H1 (cell line): ENCODE data around the gene EXOC6. TPM values are rescaled to one million over a fixed set of nuclear protein-coding genes. Genes with fewer than 3 reads are reported as not detected.

Experiments used
- CTCF ChIA-PET: fragments of 300-600 bp; sonication (Branson Sonifier 250); formaldehyde crosslinking; loops from one replicate; lab custom pipeline; 2021; ENCODE audit not compliant: partially characterized antibody; lab: Charles Lee
- POLR2A ChIA-PET: fragments of 300-600 bp; sonication (Branson Sonifier 250); formaldehyde crosslinking; loops from one replicate; lab custom pipeline; 2021; ENCODE audit warnings: inconsistent platforms; ENCODE audit not compliant: partially characterized antibody; lab: Charles Lee
- DNase-seq, 2 experiments: peaks; one replicate each; pipeline versions ENCODE4 v3.0.0 to v3.0.0-alpha.2; 2010 to 2022; ENCODE audit warnings: low spot score in 2 of 2, low read depth in 1 of 2, mixed read lengths in 1 of 2
- FAIRE-seq: peaks from 2 replicates; lab custom pipeline; 2011; peaks lifted over from hg19 to GRCh38; lab: Jason Lieb, UNC
- H2AFZ ChIP-seq: 2 replicates; pipeline ENCODE4 v1.8.1; 2012; ENCODE audit warnings: low read length, inconsistent platforms
- H2AK5ac ChIP-seq: 2 replicates; pipeline ENCODE4 v1.6.1; 2013; ENCODE audit warnings: low read depth, low read length
- H2BK120ac ChIP-seq: replicated peaks from 2 replicates; pipeline ENCODE3; 2013; ENCODE audit warnings: low read depth, low read length, inconsistent platforms
- H2BK12ac ChIP-seq: 2 replicates; pipeline ENCODE4 v1.6.1; 2013; ENCODE audit warnings: low read depth, low read length
- H2BK15ac ChIP-seq: 2 replicates; pipeline ENCODE4 v1.6.1; 2013; ENCODE audit warnings: low read length
- H2BK20ac ChIP-seq: 2 replicates; pipeline ENCODE4 v1.6.1; 2013; ENCODE audit warnings: low read length
- H2BK5ac ChIP-seq: 2 replicates; pipeline ENCODE4 v1.6.1; 2013; ENCODE audit warnings: low read depth, low read length
- H3K14ac ChIP-seq: 2 replicates; pipeline ENCODE4 v1.6.1; 2013; ENCODE audit warnings: inconsistent platforms; ENCODE audit not compliant: insufficient read length
- H3K18ac ChIP-seq: 2 replicates; pipeline ENCODE4 v1.6.1; 2013; ENCODE audit warnings: low read length; ENCODE audit errors: extremely low read depth
- H3K23ac ChIP-seq: 2 replicates; pipeline ENCODE4 v1.6.1; 2013; ENCODE audit warnings: inconsistent platforms; ENCODE audit not compliant: insufficient read length
- H3K23me2 ChIP-seq: 2 replicates; pipeline ENCODE4 v1.6.1; 2013; ENCODE audit warnings: low read depth, low read length
- H3K27ac ChIP-seq: 2 replicates; pipeline ENCODE4 v1.6.1; 2011; ENCODE audit warnings: low read depth, low read length, inconsistent platforms
- H3K27me3 ChIP-seq, 4 experiments: replicated peaks in 1 of 4; 1 replicate in 1 of 4; 2 replicates in 3 of 4; pipeline versions ENCODE4 v1.6.1 to v1.8.1; 2011 to 2013; ENCODE audit warnings: low read length in 3 of 4, mild to moderate bottlenecking in 3 of 4, inconsistent platforms in 2 of 4, mixed read lengths in 2 of 4, moderate library complexity in 1 of 4; ENCODE audit not compliant: control insufficient read depth in 3 of 4, insufficient read depth in 3 of 4; ENCODE audit errors: extremely low read depth in 1 of 4
- H3K36me3 ChIP-seq, 4 experiments: 2 replicates each; pipeline versions ENCODE4 v1.6.1 to v1.8.1; 2011 to 2013; ENCODE audit warnings: mild to moderate bottlenecking in 4 of 4, low read length in 3 of 4, moderate library complexity in 2 of 4, control low read depth in 1 of 4, inconsistent platforms in 1 of 4; ENCODE audit not compliant: insufficient read depth in 4 of 4, control insufficient read depth in 2 of 4
- H3K4ac ChIP-seq: replicated peaks from 2 replicates; pipeline ENCODE3; 2013; ENCODE audit warnings: low read length, low read depth, mixed read lengths, inconsistent platforms; ENCODE audit not compliant: insufficient read length
- H3K4me1 ChIP-seq, 4 experiments: replicated peaks in 1 of 4; 1 replicate in 1 of 4; 2 replicates in 3 of 4; pipeline versions ENCODE4 v1.6.1 to v1.8.1; 2011 to 2013; ENCODE audit warnings: low read length in 3 of 4, inconsistent platforms in 2 of 4, mixed read lengths in 1 of 4; ENCODE audit not compliant: insufficient read depth in 4 of 4, control insufficient read depth in 3 of 4
- H3K4me2 ChIP-seq, 2 experiments: 2 replicates each; pipeline versions ENCODE4 v1.6.1 to v1.8.1; 2011 to 2013; ENCODE audit warnings: low read depth in 2 of 2, low read length in 2 of 2, control low read depth in 1 of 2, inconsistent platforms in 1 of 2, mild to moderate bottlenecking in 1 of 2; ENCODE audit not compliant: insufficient read depth in 1 of 2
- H3K4me3 ChIP-seq, 4 experiments: fragments of 200-600, 300-600 bp in 1 of 4; sonication (generic), shearing (Covaris generic), sonication (Bioruptor Twin) in 1 of 4; 2 replicates each; pipeline versions ENCODE4 v1.5.1 to v1.8.1; 2011 to 2016; ENCODE audit warnings: low read length in 4 of 4, low read depth in 3 of 4, control low read depth in 2 of 4, inconsistent platforms in 2 of 4, mild to moderate bottlenecking in 2 of 4, mixed read lengths in 1 of 4, moderate library complexity in 1 of 4; ENCODE audit not compliant: insufficient read depth in 2 of 4; ENCODE audit errors: extremely low read depth in 1 of 4
- H3K56ac ChIP-seq: replicated peaks from 2 replicates; pipeline ENCODE3; 2013; ENCODE audit warnings: low read depth, mild to moderate bottlenecking, mixed read lengths, low read length, inconsistent platforms; ENCODE audit not compliant: insufficient read length
- H3K79me1 ChIP-seq: 2 replicates; pipeline ENCODE4 v1.6.1; 2013; ENCODE audit warnings: low read depth, low read length, control low read depth
- H3K79me2 ChIP-seq, 2 experiments: 2 replicates each; pipeline versions ENCODE4 v1.6.1 to v1.8.1; 2012 to 2013; ENCODE audit warnings: low read length in 2 of 2, mild to moderate bottlenecking in 2 of 2, inconsistent platforms in 1 of 2; ENCODE audit not compliant: insufficient read depth in 2 of 2, control insufficient read depth in 1 of 2
- H3K9ac ChIP-seq, 4 experiments: replicated peaks in 1 of 4; 1 replicate in 1 of 4; 2 replicates in 3 of 4; pipeline versions ENCODE4 v1.6.1 to v1.8.1; 2011 to 2013; ENCODE audit warnings: low read depth in 3 of 4, low read length in 3 of 4, control low read depth in 2 of 4, mild to moderate bottlenecking in 2 of 4, moderate library complexity in 2 of 4, inconsistent platforms in 1 of 4; ENCODE audit errors: extremely low read depth in 1 of 4
- H3K9me3 ChIP-seq, 2 experiments: 2 replicates each; pipeline versions ENCODE4 v1.6.1 to v1.8.1; 2012 to 2013; ENCODE audit warnings: mild to moderate bottlenecking in 2 of 2, moderate library complexity in 2 of 2, control low read depth in 1 of 2, inconsistent platforms in 1 of 2, low read depth in 1 of 2, low read length in 1 of 2, mixed read lengths in 1 of 2; ENCODE audit not compliant: insufficient read depth in 2 of 2
- H4K20me1 ChIP-seq, 2 experiments: replicated peaks in 1 of 2; 2 replicates each; pipeline versions ENCODE3 to v1.8.1; 2011 to 2013; ENCODE audit warnings: inconsistent platforms in 2 of 2, low read length in 2 of 2, mild to moderate bottlenecking in 1 of 2; ENCODE audit not compliant: insufficient read depth in 2 of 2, control insufficient read depth in 1 of 2
- H4K5ac ChIP-seq: 2 replicates; pipeline ENCODE4 v1.6.1; 2013; ENCODE audit warnings: low read length, low read depth, mixed read lengths, inconsistent platforms; ENCODE audit not compliant: insufficient read length
- H4K8ac ChIP-seq: 2 replicates; pipeline ENCODE4 v1.8.0; 2013; ENCODE audit warnings: mild to moderate bottlenecking, moderate library complexity, low read length, inconsistent platforms; ENCODE audit not compliant: insufficient read depth; ENCODE audit errors: extremely low read depth
- H4K91ac ChIP-seq: replicated peaks from 2 replicates; pipeline ENCODE3; 2013; ENCODE audit warnings: low read length, mixed read lengths, inconsistent platforms; ENCODE audit not compliant: insufficient read length
- CREB1 ChIP-seq: IDR thresholded peaks from 2 replicates; pipeline ENCODE4 v1.6.1; 2012; ENCODE audit warnings: inconsistent platforms
- EP300 ChIP-seq, 2 experiments: IDR thresholded peaks; 1 replicate in 1 of 2; 2 replicates in 1 of 2; pipeline ENCODE4 v1.6.1; 2011 to 2012; ENCODE audit warnings: low read depth in 2 of 2, low read length in 2 of 2, mild to moderate bottlenecking in 2 of 2, borderline replicate concordance in 1 of 2, inconsistent platforms in 1 of 2, moderate library complexity in 1 of 2
- RBBP5 ChIP-seq: IDR thresholded peaks from 2 replicates; pipeline ENCODE4 v1.7.1; 2012; ENCODE audit warnings: low read depth, mild to moderate bottlenecking, inconsistent platforms, low read length, moderate library complexity, borderline replicate concordance
- TCF12 ChIP-seq: IDR thresholded peaks from 2 replicates; pipeline ENCODE4 v1.6.1; 2011; ENCODE audit warnings: low read depth, mild to moderate bottlenecking, low read length
- TEAD4 ChIP-seq: IDR thresholded peaks from 2 replicates; pipeline ENCODE4 v1.6.1; 2012; ENCODE audit warnings: low read depth, low read length, inconsistent platforms, mixed read lengths
- polyA plus RNA-seq, 7 experiments: library from polyadenylated mRNA; depleted of rRNA in 3 of 7; stranded (reverse) in 5 of 7; unstranded in 2 of 7; fragments of >200 nt in 5 of 7; fragments of 200-250 nt in 2 of 7; gene quantifications; 1 replicate in 5 of 7; 2 replicates in 1 of 7; 4 replicates in 1 of 7; pipeline versions ENCODE4 v1.2.1 to v1.2.3, GENCODE V29; 2011 to 2013; ENCODE audit warnings: missing spikeins in 2 of 7, mixed read lengths in 2 of 7
- total RNA-seq: library from RNA; stranded (reverse); fragmentation: NEBNext Ultra II Directional; extraction: Animal tissue kit (Norgen Biotek cat#: 25700); gene quantifications from 2 replicates; pipeline ENCODE4 v1.2.1, GENCODE V29; 2021
- TF ChIP-seq, protein P1 (sequence below), 3 experiments: IDR thresholded peaks; 1 replicate in 2 of 3; 2 replicates in 1 of 3; pipeline versions ENCODE4 v1.5.1 to v1.6.1; 2011; ENCODE audit warnings: low read length in 3 of 3, mild to moderate bottlenecking in 3 of 3, inconsistent platforms in 2 of 3, low read depth in 1 of 3, moderate library complexity in 1 of 3; ENCODE audit not compliant: insufficient read depth in 1 of 3; ENCODE audit errors: control extremely low read depth in 1 of 3

The EXOC6 gene
- total and polyA plus RNA-seq, 2 of the 8 experiments (the other 6 are each of a cell fraction or from before 2014, with no cell fraction given) = 1.7 to 4.5 TPM

DNA sequence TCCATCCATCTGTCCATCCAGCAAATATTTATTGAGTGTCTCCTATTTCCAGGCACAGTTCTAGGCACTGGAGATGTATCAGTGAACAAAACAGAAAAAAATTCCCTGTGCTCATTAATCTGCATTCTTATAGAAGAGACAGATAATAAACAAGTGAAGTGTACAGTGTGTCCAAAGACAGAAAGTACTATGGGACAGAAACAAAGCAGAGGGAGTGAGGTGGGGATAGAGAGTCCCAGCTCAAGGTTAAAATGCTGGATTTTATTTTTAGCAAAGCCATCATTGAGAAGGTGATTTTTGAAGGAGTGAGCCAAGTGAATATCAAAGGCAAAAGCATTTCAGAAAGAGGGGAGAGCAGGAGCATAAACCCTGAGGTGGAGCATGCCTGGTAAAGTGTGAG is 21.8 kb upstream of the EXOC6 start:
- Histone ChIP-seq H2BK120ac (no peak overlapping the region), H3K4me2 (no peak overlapping the region), H3K18ac (no peak overlapping the region), H3K4ac (no peak overlapping the region), H3K27me3 (no peaks in the 10 kb centered on the region), H3K4me3 (no peak overlapping the region), H3K79me1 (no peaks in the 10 kb centered on the region), H4K20me1 (no peaks in the 10 kb centered on the region), H3K9ac (no peak overlapping the region), H2AFZ (no peak overlapping the region), H3K9me3 (no peaks in the 10 kb centered on the region), H3K27ac (no peak overlapping the region), H2BK12ac (no peak overlapping the region), H3K23me2 (no peaks in the 10 kb centered on the region), H3K23ac (no peak overlapping the region), H3K14ac (no peak overlapping the region), H4K5ac (no peak overlapping the region), H2BK20ac (no peak overlapping the region), H4K91ac (no peak overlapping the region), H3K56ac (no peak overlapping the region), H2BK5ac (no peak overlapping the region), H4K8ac (no peak overlapping the region), H3K79me2 (no peaks in the 10 kb centered on the region), H2BK15ac (no peak overlapping the region), H3K36me3 (no peaks in the 10 kb centered on the region), H2AK5ac (no peak overlapping the region), H3K4me1 (no peaks in the 10 kb centered on the region)
- FAIRE-seq (no peak), DNase-seq (peak in 1 of 2 experiments; percentile 6)
- TF ChIP-seq EP300 (IDR thresholded peaks at IDR 0.05; ENCODE audit: borderline replicate concordance in 1 of 2, low read depth in 2 of 2, low read length in 2 of 2) (no peak), TCF12 (no peak), RBBP5 (no peak), CREB1 (no peak), TEAD4 (no peak)
- TF ChIP-seq, protein P1, sequence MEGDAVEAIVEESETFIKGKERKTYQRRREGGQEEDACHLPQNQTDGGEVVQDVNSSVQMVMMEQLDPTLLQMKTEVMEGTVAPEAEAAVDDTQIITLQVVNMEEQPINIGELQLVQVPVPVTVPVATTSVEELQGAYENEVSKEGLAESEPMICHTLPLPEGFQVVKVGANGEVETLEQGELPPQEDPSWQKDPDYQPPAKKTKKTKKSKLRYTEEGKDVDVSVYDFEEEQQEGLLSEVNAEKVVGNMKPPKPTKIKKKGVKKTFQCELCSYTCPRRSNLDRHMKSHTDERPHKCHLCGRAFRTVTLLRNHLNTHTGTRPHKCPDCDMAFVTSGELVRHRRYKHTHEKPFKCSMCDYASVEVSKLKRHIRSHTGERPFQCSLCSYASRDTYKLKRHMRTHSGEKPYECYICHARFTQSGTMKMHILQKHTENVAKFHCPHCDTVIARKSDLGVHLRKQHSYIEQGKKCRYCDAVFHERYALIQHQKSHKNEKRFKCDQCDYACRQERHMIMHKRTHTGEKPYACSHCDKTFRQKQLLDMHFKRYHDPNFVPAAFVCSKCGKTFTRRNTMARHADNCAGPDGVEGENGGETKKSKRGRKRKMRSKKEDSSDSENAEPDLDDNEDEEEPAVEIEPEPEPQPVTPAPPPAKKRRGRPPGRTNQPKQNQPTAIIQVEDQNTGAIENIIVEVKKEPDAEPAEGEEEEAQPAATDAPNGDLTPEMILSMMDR (IDR thresholded peaks at IDR 0.05; ENCODE audit: control extremely low read depth in 1 of 3, insufficient read depth in 1 of 3, low read depth in 1 of 3, low read length in 3 of 3) = no peak
- ChIA-PET POLR2A (no interaction called here), CTCF (interaction anchor here (1.2 to 3.6 kb wide), 3 partner anchors 12 to 138 kb away, joined by 3 to 25 read pairs (median 14); no protein-coding TSS in a partner anchor)
